Upper lobe of right lung (tissue), 1 donor: ENCODE data around the gene PABPN1L. TPM values are rescaled to one million over a fixed set of nuclear protein-coding genes. Genes with fewer than 3 reads are reported as not detected.

Experiments
- ATAC-seq: fragments of 200-7000 bp; cut with Tn5 transposase; one replicate; pipeline ENCODE4 v1.9.1; 2020; ENCODE audit warnings: mild to moderate bottlenecking, moderate library complexity
- DNase-seq: peaks from one replicate; pipeline ENCODE4 v3.0.0-alpha.2; 2020
- H3K27ac ChIP-seq: fragments of 200-600 bp; one replicate; pipeline ENCODE4 v1.8.0; 2022
- H3K27me3 ChIP-seq: fragments of 200-600 bp; one replicate; pipeline ENCODE4 v1.8.0; 2022; ENCODE audit warnings: mild to moderate bottlenecking
- H3K36me3 ChIP-seq: fragments of 200-600 bp; one replicate; pipeline ENCODE4 v1.8.0; 2022
- H3K4me1 ChIP-seq: fragments of 200-600 bp; one replicate; pipeline ENCODE4 v1.8.0; 2022
- H3K4me3 ChIP-seq: fragments of 200-600 bp; one replicate; pipeline ENCODE4 v1.8.0; 2022; ENCODE audit warnings: mild to moderate bottlenecking
- H3K9me3 ChIP-seq: fragments of 200-600 bp; one replicate; pipeline ENCODE4 v1.8.0; 2022
- intact Hi-C: fragments of 100-400 bp; cut with DNase I; formaldehyde crosslinking; loops from one replicate; pipeline ENCODE4 v1.11.0; 2022
- total RNA-seq: library from RNA; stranded (reverse); fragmentation: NEBNext Ultra II Directional; extraction: Animal tissue kit (Norgen Biotek cat#: 25700); gene quantifications from one replicate; pipeline ENCODE4 v1.2.1, GENCODE V29; 2021
- TF ChIP-seq, protein P1 (sequence below): fragments of 200-600 bp; IDR thresholded peaks from one replicate; pipeline ENCODE4 v1.8.0; 2022; ENCODE audit warnings: antibody characterized with exemption
- donor health status: DM: no; HTN: yes; CAD: no; lungs with severe emphysema.

PABPN1L gene
- total RNA-seq, 1 donor from 2014 or later = not detected

DNA sequence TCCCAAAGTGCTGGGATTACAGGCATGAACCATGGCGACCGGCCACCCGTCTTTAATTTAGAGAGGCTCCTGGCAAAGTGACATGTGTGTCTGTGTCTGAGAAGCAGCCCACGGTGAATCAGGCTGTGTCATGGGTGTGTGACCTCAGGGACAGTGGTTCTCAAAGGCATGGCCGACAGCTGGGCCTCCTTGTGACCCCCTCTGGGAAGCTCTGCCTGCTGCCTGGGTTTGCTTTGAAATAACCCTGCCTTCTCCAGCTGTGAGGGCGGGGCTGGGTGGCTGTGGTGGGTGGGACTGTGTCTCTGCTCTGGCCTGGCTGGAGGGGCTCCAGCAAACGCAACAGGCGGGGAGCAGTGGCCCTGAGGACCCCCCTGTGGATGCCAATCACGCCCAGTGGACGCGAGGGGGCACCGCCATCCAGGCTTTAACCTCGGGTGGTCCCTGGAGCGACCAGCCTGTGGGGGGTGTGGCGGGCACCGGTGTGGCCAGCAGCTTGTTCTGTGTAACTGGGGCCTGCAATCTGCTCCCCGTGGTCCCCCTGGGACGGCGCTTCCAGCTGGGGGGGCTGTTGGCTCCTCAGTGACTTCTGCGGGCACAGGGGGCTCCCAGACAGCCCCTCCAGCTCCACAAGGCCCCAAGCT, 46.0 kb downstream of the PABPN1L start:
- H3K27me3 ChIP-seq = no peaks in the 10 kb centered on the region
- no peak overlapping the region for H3K27ac ChIP-seq
- H3K4me1 ChIP-seq = no peaks in the 10 kb centered on the region
- TF ChIP-seq, protein P1, sequence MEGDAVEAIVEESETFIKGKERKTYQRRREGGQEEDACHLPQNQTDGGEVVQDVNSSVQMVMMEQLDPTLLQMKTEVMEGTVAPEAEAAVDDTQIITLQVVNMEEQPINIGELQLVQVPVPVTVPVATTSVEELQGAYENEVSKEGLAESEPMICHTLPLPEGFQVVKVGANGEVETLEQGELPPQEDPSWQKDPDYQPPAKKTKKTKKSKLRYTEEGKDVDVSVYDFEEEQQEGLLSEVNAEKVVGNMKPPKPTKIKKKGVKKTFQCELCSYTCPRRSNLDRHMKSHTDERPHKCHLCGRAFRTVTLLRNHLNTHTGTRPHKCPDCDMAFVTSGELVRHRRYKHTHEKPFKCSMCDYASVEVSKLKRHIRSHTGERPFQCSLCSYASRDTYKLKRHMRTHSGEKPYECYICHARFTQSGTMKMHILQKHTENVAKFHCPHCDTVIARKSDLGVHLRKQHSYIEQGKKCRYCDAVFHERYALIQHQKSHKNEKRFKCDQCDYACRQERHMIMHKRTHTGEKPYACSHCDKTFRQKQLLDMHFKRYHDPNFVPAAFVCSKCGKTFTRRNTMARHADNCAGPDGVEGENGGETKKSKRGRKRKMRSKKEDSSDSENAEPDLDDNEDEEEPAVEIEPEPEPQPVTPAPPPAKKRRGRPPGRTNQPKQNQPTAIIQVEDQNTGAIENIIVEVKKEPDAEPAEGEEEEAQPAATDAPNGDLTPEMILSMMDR = no peak
- DNase-seq = no peak
- H3K4me3 ChIP-seq = no peak overlapping the region
- intact Hi-C loops = no loop called here
- ATAC-seq = no peak
- peaks cover 9% of the 10 kb centered on the region for H3K36me3 ChIP-seq
- no peaks in the 10 kb centered on the region for H3K9me3 ChIP-seq

- Histone ChIP-seq H3K9me3 (no peaks in the 10 kb centered on the region), H3K4me3 (no peak overlapping the region), H3K4me1 (no peaks in the 10 kb centered on the region), H3K27me3 (no peaks in the 10 kb centered on the region), H3K27ac (no peak overlapping the region), H3K36me3 (peaks cover 9% of the 10 kb centered on the region)
- no peak for ATAC-seq
- TF ChIP-seq, protein P1 = no peak
- intact Hi-C loops = no loop called here
- DNase-seq = no peak
Observed at GRCh38 chr16:88819126-88819525, 47.3 kb downstream of the PABPN1L start.

GRCh38 chr16:88818575-88818874, 47.9 kb downstream of the PABPN1L start:
- intact Hi-C loops = no loop called here
- TF ChIP-seq, protein P1 = no peak
- no peak overlapping the region for H3K27ac ChIP-seq
- no peaks in the 10 kb centered on the region for H3K27me3 ChIP-seq
- no peaks in the 10 kb centered on the region for H3K9me3 ChIP-seq
- no peak overlapping the region for H3K4me3 ChIP-seq
- no peaks in the 10 kb centered on the region for H3K4me1 ChIP-seq
- H3K36me3 ChIP-seq = peaks cover 9% of the 10 kb centered on the region
- DNase-seq = no peak
- ATAC-seq = no peak

GRCh38 chr16:88817785-88818574, 48.5 kb downstream of the PABPN1L start:
- ATAC-seq = no peak
- Histone ChIP-seq H3K4me3 (no peak overlapping the region), H3K27me3 (no peaks in the 10 kb centered on the region), H3K9me3 (no peaks in the 10 kb centered on the region), H3K4me1 (peaks cover 1% of the 10 kb centered on the region), H3K36me3 (peaks cover 9% of the 10 kb centered on the region), H3K27ac (no peak overlapping the region)
- intact Hi-C loops = no loop called here
- no peak for DNase-seq
- TF ChIP-seq, protein P1 = no peak

DNA sequence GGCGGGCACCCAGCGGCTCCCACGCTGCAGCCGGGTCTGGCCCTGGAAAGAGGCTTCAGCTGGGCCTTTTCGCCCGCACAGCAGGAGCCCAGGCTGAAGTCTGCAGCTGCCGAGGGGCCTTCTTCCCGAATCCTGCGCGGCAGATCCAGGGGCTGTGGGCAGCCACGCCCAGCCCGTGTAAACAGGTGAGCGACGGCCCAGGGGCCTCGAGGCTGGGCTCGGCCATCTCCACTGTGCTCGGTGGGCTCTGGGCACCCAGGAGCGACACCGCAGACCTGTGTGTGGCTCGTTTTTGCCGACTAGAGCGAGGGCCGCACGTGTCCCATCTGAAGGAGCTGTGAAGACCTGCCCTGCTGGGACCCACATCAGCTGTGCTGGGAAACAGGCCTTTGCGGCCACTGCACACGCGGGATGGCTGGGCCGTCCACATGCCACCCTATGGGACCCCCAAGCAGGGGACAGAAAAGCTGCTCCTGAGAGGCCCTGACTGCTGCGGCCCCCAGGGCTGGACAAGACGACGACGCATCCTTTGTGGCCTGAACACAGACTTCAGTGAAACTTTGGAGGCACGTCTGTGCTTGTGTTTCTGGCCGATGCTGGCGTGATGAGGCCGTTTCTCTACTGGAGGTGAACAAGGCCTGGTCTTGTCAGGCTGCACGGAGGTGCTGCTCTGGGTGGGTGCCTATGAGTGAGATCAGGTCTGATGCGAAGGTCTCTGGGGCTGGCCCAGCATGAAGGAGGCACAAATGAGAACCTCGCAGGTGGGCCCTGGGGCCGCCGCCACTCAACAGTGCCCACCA, 49.5 kb downstream of the PABPN1L start:
- DNase-seq (no peak), ATAC-seq (no peak)
- H3K9me3 ChIP-seq = no peaks in the 10 kb centered on the region
- H3K27me3 ChIP-seq = no peaks in the 10 kb centered on the region
- H3K36me3 ChIP-seq = peaks cover 2% of the 10 kb centered on the region
- TF ChIP-seq, protein P1 = no peak
- H3K4me1 ChIP-seq = peaks cover 8% of the 10 kb centered on the region
- intact Hi-C loops = no loop called here
- H3K27ac ChIP-seq = no peak overlapping the region
- no peak overlapping the region for H3K4me3 ChIP-seq
